K562 (cell line): ENCODE data around the gene OPA3. TPM values are rescaled to one million over a fixed set of nuclear protein-coding genes. Genes with fewer than 3 reads are reported as not detected.
A peak's percentile ranks its signal among the peaks of the same experiment; 100 is the strongest.

Source experiments
- ATF2 ChIP-seq: sonication (generic); formaldehyde crosslinking; IDR thresholded peaks from 2 replicates; pipeline ENCODE4 v1.8.1; 2022; ENCODE audit warnings: missing genetic modification reagents
- CLOCK ChIP-seq: fragments of 250-450 bp; sonication (Bioruptor Pico); IDR thresholded peaks from 2 replicates; pipeline ENCODE4 v1.4.0; 2020; ENCODE audit warnings: mild to moderate bottlenecking, moderate library complexity, borderline replicate concordance
- DDX20 ChIP-seq: fragments of 450-650 bp; IDR thresholded peaks from 2 replicates; pipeline ENCODE4 v1.6.1; 2016; ENCODE audit warnings: missing genetic modification characterization, low read depth, mild to moderate bottlenecking, missing compliant biosample characterization, moderate library complexity
- MAZ ChIP-seq, 2 experiments: fragments of 450-650 bp in 1 of 2; sonication (generic) in 1 of 2; formaldehyde crosslinking; IDR thresholded peaks in 1 of 2; conservative IDR thresholded peaks in 1 of 2; 2 replicates each; pipeline versions ENCODE4 v1.4.0 to v1.5.0; 2020; ENCODE audit warnings: mild to moderate bottlenecking in 1 of 2, missing genetic modification reagents in 1 of 2
- RBM17 ChIP-seq: fragments of 200-400 bp; formaldehyde crosslinking; IDR thresholded peaks from 2 replicates; pipeline ENCODE4 v1.6.1; 2017; ENCODE audit warnings: low read depth, mild to moderate bottlenecking, low read length, borderline replicate concordance
- REST ChIP-seq, 2 experiments: fragments of 450-650 bp; formaldehyde crosslinking in 1 of 2; IDR thresholded peaks; 2 replicates each; pipeline versions ENCODE4 v1.4.0 to v1.6.1; 2014 to 2020; ENCODE audit warnings: mild to moderate bottlenecking in 2 of 2, borderline replicate concordance in 1 of 2, low read depth in 1 of 2
- SIN3A ChIP-seq, 2 experiments: fragments of 150-350 bp in 1 of 2; IDR thresholded peaks; 2 replicates each; pipeline ENCODE4 v1.6.1; 2011 to 2016; ENCODE audit warnings: borderline replicate concordance in 2 of 2, low read depth in 2 of 2, low read length in 2 of 2, mild to moderate bottlenecking in 2 of 2, moderate library complexity in 2 of 2; ENCODE audit not compliant: control insufficient read depth in 1 of 2
- SMARCB1 ChIP-seq: IDR thresholded peaks from 2 replicates; pipeline ENCODE4 v1.6.1; 2011; ENCODE audit warnings: improper control_type of control experiment, low read depth; ENCODE audit not compliant: insufficient read length
- SMC3 ChIP-seq: conservative IDR thresholded peaks from 2 replicates; pipeline ENCODE4 v1.6.1; 2011; ENCODE audit warnings: low read depth, low read length, improper control_type of control experiment; ENCODE audit not compliant: insufficient read depth
- SOX6 ChIP-seq: fragments of 450-650 bp; IDR thresholded peaks from 2 replicates; pipeline ENCODE4 v1.6.1; 2014; ENCODE audit warnings: mild to moderate bottlenecking
- TGIF2 ChIP-seq: sonication (generic); formaldehyde crosslinking; IDR thresholded peaks from 2 replicates; pipeline ENCODE4 v1.8.1; 2022; ENCODE audit warnings: mild to moderate bottlenecking, missing genetic modification reagents, moderate library complexity
- ZSCAN32 ChIP-seq: fragments of 450-650 bp; formaldehyde crosslinking; IDR thresholded peaks from 2 replicates; pipeline ENCODE4 v1.4.0; 2020; ENCODE audit warnings: mild to moderate bottlenecking, moderate library complexity
- ZZZ3 ChIP-seq: fragments of 450-650 bp; IDR thresholded peaks from 2 replicates; pipeline ENCODE4 v1.6.1; 2016; ENCODE audit warnings: antibody characterized with exemption, mild to moderate bottlenecking, moderate library complexity
- polyA plus RNA-seq, 8 experiments: library from polyadenylated mRNA; depleted of rRNA in 4 of 8; stranded (reverse) in 5 of 8; unstranded in 3 of 8; fragments of >200 nt; fragmentation: Nextera tagmentation in 2 of 8; fragmentation: Illumina TruSeq in 1 of 8; extraction: Ambion mirVana in 2 of 8; extraction: Trizol in 1 of 8; gene quantifications; 2 replicates each; pipeline versions ENCODE4 v1.2.1 to v1.2.3, GENCODE V29; 2011 to 2014; ENCODE audit warnings: inconsistent platforms in 1 of 8, missing spikeins in 1 of 8
- total RNA-seq, 7 experiments: library from RNA; depleted of rRNA in 6 of 7; stranded (reverse); fragments of >200 nt in 6 of 7; fragmentation: Illumina TruSeq in 2 of 7; extraction: Trizol in 2 of 7; gene quantifications; 2 replicates each; pipeline versions ENCODE4 v1.2.1 to v1.2.3, GENCODE V29; 2011 to 2021; ENCODE audit warnings: low replicate concordance in 1 of 7

OPA3 gene
- total and polyA plus RNA-seq, 9 of the 15 experiments (the other 6 are each of a cell fraction or from before 2014, with no cell fraction given), result 1.4 to 18.8 (median 9.0) TPM

- TF ChIP-seq MAZ (CRISPR knock-in tag; conservative IDR thresholded peaks at IDR 0.05 in 1 of 2, IDR thresholded peaks at IDR 0.05 in 1 of 2) (peak; percentile 55 to 72; a peak in 1 of 4 replicates), ZSCAN32 (no peak), DDX20 (no peak), CLOCK (CRISPR knock-in tag) (no peak), TGIF2 (no peak), SOX6 (peak; percentile 37; the same call in 1 of the 2 replicates), ZZZ3 (no peak), REST (IDR thresholded peaks at IDR 0.05; ENCODE audit: borderline replicate concordance) (peak; percentile 91), REST (CRISPR knock-in tag; IDR thresholded peaks at IDR 0.05; ENCODE audit: low read depth) (0 out of 2 replicates have a peak, but pooled peaks have one; percentile 50), RBM17 (no peak), SIN3A (IDR thresholded peaks at IDR 0.05; ENCODE audit: borderline replicate concordance in 2 of 2, control insufficient read depth in 1 of 2, low read depth in 2 of 2, low read length in 2 of 2) (0 out of 4 replicates have a peak, but pooled peaks of 1 of the 2 experiments have one; percentile 29), ATF2 (CRISPR knock-in tag) (no peak), SMARCB1 (peak; percentile 71), SMC3 (peak; percentile 85)
Measured at GRCh38 chr19:45591004-45591637, 6.5 kb upstream of the OPA3 start (continued).
